HG03378 (cell line): Measurements from ENCODE around the gene PIANP.
"Not testable (repeated sequence)": the region's sequence is repeated elsewhere in the genome, so short reads cannot be mapped to it uniquely, and the experiment has no call there.

Experiments
- ATAC-seq: cut with Tn5 transposase; IDR thresholded peaks from one replicate; pipeline ENCODE4 v1.9.1; 2021; ENCODE audit warnings: mild to moderate bottlenecking, moderate library complexity; ENCODE audit not compliant: unreplicated experiment

The PIANP gene

GRCh38 chr12:6700646-6701051 is at the start of gene PIANP:
TSS of gene PIANP (minus strand) at chr12:6700815. CDS start at chr12:6698061, 2,754 bp downstream.
- no peak for ATAC-seq

DNA sequence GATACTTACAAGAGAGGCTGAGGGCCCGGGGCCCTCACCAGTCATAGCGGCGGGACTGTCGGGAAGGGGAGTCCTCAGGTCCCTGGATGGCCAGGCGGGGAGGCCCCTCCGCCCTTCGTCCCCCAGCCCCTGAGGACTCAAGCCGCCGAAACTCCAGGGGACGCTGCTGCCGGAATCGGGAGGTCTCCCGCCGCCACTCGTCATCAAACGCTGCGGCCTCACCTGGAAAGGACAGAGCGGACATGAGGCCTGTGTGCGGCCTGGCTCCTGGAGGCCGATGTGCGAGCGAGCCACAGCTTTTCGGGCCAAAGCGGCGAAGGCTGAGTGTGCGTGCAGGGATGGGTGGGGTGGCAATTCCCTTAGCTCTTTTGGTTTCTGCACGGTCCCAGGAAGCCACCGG is 48.1 kb upstream of the PIANP start:
- no peak for ATAC-seq

DNA sequence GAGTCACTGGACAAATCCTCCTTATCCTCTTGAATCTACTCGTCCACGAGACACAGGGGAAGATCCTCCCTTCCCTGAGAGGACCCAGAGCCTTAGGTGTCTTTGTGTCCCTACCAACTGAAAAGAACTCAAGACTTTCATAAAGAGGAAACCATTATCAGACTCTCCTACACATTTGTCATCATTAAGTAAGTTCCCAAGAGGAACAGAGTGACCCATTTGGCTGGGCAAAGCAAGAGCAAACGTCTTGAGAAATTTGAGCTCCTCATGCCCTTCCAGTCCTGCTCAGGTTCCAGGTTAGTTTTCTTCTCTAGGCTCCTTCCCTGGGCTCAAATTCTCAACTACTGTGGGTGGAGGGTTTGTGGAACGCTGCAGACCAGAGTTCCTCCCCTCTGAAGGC is 46.6 kb upstream of the PIANP start:
- ATAC-seq: no peak

- ATAC-seq: no peak
Observed at GRCh38 chr12:6745741-6746525, 45.3 kb upstream of the PIANP start.

GRCh38 chr12:6743300-6743699 is 42.7 kb upstream of the PIANP start:
- not testable (repeated sequence) for ATAC-seq

DNA sequence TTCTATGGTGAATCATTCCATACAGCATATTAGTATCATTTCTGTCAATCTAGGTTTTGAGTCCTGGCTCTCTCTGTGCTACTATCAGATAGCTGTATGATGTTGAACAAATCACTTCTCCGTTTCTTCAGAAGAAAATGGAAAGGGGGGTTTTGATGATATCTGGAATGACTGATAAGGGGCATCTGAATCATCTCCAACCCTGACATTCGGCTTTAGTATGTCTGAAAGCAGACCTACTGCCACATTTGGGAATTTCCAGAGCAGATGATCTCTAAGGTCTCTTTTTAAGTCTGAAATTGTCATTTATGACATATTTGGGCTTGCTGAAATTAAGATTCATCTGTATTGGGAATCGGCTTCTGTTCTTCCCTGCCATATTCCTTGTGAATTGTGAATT is 42.2 kb upstream of the PIANP start:
- ATAC-seq: no peak

GRCh38 chr12:6742080-6742479 is 41.5 kb upstream of the PIANP start:
- ATAC-seq: not testable (repeated sequence)

- no peak for ATAC-seq
Observed at GRCh38 chr12:6736754-6737153, 36.1 kb upstream of the PIANP start.

GRCh38 chr12:6735448-6736191 is 35.0 kb upstream of the PIANP start:
- ATAC-seq: no peak

DNA sequence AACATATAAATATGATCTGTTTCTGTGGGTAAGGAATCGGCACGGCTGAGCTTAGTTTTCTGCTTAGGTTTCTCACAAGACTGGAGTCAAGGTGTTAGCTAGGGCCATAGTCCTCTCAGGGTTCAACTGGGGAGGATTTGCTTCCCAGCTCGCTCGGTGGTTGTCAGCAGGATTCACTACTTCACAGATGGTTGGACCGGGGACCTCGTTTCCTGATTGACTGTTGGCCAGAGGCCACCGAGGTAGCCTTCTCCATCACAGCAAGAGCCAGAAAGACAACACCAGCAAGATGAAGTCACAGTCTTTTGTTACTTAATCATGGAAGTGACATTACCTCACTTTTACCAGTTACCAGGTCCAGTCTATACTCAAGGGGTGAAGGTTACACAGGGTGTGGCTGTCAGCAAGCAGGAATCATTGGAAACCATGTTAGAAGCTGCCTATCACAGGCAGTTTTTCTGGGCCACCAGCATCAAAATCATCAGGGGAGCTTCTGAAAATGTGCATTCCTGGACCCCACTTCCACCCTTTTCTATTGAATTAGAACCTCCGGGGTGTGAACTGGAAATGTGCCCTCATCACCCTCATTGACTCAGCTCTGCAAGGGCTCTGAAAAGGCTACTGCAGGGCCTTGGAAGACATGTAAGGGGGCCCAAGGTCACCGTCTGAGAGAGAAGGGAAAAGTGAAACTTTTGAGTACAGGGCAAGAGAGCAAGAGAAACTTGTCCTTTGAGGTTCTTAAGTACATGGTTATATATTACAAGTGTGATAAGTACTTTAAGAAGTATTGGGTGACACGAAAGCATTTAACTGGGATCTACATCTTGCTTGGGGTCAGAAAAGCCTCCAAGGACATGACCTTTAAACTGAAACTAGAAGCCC is 34.1 kb upstream of the PIANP start:
- ATAC-seq: no peak

- ATAC-seq: no peak
Observed at GRCh38 chr12:6730169-6730568, 29.6 kb upstream of the PIANP start.

DNA sequence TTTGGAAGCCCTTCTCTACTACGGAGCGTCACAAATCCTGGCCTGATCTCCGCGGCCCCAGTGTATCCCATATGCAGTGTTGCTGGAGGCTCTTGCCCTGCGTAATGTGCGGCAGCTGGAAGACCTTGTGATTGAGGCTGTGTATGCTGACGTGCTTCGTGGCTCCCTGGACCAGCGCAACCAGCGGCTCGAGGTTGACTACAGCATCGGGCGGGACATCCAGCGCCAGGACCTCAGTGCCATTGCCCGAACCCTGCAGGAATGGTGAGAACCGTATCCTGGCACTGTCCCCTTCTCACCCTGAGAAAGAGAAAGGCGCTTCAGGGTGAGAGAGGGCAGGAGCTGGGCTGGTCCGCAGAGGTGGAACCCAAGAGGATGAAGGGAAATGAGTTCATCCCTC is 28.6 kb upstream of the PIANP start:
- no peak for ATAC-seq

- ATAC-seq: no peak
Observed at GRCh38 chr12:6725350-6725749, 24.7 kb upstream of the PIANP start.

DNA sequence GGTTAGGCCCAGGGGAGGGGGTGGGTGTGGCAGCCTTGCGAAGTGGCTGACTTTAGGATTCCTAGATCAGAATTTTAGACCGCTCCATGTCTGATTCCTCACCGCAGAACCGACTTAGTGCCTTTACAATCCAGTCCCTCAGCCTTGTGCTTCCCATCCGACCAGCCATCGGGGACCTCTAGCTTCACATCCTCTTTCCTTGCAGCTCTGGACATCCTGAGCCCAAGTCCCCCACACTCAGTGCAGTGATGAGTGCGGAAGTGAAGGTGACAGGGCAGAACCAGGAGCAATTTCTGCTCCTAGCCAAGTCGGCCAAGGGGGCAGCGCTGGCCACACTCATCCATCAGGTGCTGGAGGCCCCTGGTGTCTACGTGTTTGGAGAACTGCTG is 23.8 kb upstream of the PIANP start:
- peak; percentile 9 for ATAC-seq

- ATAC-seq: peak; percentile 87
Observed at GRCh38 chr12:6723607-6724408, 23.2 kb upstream of the PIANP start, which contains the start of gene COPS7A. TSS of gene COPS7A (plus strand) at chr12:6724046. CDS start at chr12:6724657, 611 bp downstream.

DNA sequence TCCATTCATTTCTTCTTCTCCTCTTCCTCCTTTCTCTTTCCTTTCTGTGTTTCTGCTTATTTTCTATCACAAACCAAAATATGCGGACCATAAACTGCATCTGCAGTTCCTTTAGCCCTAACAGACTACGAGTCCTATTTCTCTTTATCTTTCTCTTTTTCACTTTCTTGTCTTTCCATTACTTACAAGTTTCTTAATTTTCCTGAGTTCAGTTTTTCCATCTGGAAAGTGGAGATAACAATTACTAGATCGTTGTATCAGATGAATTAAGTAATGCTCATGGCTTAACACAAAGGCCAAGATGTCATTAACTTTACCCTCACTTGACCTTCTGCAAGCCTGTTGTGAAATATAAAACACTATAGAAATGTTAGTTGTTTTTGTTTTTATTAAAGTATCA is 22.2 kb upstream of the PIANP start:
- no peak for ATAC-seq

DNA sequence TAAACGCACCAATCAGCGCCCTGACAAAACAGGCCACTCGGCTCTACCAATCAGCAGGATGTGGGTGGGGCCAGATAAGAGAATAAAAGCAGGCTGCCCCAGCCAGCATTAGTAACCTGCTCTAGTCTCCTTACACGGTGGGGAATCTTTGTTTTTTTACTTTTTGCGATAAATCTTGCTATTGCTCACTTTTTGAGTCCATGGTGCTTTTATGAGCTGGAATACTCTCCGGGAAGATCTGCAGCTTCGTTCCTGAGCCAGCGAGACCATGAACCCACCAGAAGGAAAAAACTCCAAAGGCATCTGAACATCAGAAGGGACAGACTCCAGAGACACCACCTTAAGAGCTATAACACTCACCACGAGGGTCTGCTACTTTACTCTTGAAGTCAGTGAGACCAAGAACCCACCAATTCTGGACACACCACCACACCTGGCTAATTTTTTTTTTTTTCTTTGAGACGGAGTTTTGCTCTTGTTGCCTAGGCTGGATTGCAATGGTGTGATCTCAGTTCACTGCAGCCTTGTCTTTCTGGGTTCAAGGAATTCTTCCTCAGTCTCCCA is 16.3 kb upstream of the PIANP start:
- no peak for ATAC-seq

- not testable (repeated sequence) for ATAC-seq
Observed at GRCh38 chr12:6716031-6716873, 15.6 kb upstream of the PIANP start.

DNA sequence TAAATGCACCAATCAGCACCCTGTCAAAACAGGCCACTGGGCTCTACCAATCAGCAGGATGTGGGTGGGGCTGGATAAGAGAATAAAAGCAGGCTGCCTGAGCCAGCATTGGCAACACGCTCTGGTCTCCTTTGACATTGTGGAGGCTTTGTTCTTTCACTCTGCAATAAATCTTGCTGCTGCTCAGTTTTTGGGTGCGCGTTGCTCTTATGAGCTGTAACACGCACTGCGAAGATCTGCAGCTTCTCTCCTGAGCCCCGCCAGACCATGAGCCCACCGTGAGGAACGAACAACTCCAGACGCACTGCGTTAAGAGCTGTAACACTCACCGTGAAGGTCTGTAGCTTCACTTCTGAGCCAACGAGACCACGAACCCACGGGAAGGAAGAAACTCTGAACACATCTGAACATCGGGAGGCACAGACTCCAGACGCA is 8.4 kb upstream of the PIANP start:
- no peak for ATAC-seq
